ENCODE measurements around the gene DFFB. TPM values are rescaled to one million over a fixed set of nuclear protein-coding genes. Genes with fewer than 3 reads are reported as not detected.

DFFB gene
- total and polyA plus RNA-seq, 9 of the 15 experiments (the other 6 are each of a cell fraction or from before 2014, with no cell fraction given), result 2.3 to 15.8 (median 11.5) TPM

DNA sequence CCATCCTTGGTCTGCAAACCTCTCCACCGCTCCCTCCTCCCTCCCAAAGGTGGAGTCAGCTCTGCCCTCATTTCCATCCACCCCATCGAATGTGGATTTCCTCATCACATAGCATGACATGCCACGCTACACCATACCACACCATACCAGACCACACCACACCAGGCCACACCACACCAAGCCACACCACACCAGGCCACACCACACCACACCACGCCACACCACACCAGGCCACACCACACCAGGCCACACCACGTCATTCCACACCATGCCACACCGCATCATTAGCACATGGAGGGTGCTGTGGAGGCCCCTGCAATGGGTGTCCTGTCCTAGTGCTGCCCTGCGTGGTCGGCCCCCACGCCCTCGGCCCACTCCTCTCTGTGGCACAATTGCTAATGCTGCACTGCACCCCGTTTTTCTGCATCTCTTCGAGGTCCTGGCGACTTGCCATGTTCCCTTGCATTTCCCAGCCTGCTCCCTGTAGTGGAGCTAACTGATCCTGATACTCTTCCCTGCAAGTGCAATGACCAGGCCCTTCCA, 11.3 kb downstream of the DFFB start (continued):
- TF ChIP-seq, protein P1, sequence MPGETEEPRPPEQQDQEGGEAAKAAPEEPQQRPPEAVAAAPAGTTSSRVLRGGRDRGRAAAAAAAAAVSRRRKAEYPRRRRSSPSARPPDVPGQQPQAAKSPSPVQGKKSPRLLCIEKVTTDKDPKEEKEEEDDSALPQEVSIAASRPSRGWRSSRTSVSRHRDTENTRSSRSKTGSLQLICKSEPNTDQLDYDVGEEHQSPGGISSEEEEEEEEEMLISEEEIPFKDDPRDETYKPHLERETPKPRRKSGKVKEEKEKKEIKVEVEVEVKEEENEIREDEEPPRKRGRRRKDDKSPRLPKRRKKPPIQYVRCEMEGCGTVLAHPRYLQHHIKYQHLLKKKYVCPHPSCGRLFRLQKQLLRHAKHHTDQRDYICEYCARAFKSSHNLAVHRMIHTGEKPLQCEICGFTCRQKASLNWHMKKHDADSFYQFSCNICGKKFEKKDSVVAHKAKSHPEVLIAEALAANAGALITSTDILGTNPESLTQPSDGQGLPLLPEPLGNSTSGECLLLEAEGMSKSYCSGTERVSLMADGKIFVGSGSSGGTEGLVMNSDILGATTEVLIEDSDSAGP (CRISPR knock-in tag; IDR thresholded peaks at IDR 0.05), result 0 out of 2 replicates have a peak, but pooled peaks have one; percentile 36
- TF ChIP-seq TEAD4 (IDR thresholded peaks at IDR 0.05; ENCODE audit: low read length) (no peak), TEAD4 (CRISPR knock-in tag; IDR thresholded peaks at IDR 0.05; ENCODE audit: borderline replicate concordance) (no peak), ZNF121 (CRISPR knock-in tag; conservative IDR thresholded peaks at IDR 0.05) (no peak)

DNA sequence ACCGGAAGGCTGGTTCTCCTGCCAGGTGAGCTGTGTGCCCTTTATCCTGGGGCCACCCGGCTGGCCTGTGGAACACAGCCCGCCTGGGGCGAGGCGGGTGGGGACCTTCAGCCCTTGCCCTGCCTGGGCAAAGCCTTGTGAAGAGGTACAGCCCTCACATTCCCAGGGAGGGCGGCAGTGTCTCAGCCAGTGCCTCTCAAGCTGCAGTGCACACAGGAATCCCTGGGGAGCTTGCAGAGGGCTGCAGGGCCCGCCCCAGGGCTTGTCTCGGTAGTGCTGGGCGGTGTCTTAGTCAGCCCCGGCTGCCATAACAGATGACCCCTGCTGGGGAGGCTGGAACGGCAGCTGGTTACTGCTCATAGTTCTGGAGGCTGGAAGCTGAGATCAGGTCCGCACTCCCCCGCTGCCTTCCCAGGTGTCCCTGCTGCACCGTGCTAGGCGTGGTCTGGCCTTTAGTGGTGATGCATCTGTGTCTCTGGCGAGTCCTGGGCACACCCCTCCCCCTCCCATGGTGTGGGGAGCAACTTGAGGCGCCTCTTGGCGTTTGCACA, 12.6 kb downstream of the DFFB start:
- 22% methylated on average over 18 of the region's 18 CpGs for WGBS (ENCODE audit: insufficient coverage, low coverage, missing lambda C conversion rate)
- ChIA-PET POLR2A (interaction anchor here (0.6 to 1.5 kb wide), 9 partner anchors 11 to 224 kb away, joined by 3 to 5 read pairs (median 3); no protein-coding TSS in a partner anchor), CTCF (ENCODE audit: low intra/inter-chr PET ratio) (interaction anchor here (2.0 kb wide), 1 partner anchor 12 kb away, joined by 6 read pairs; the partner anchor contains the start of genes CEP104 and DFFB)
- FAIRE-seq (peak; percentile 99), DNase-seq (ENCODE audit: extremely low read depth in 1 of 4, low spot score in 3 of 4) (peak; percentile 81 to 93 (median 86)), ATAC-seq (peak; percentile 100)
- BruUV-seq (replicated peaks), result no TSS peak
- in situ Hi-C loops (cut with MboI), result no loop called here
- Histone ChIP-seq H3K4me2 (ENCODE audit: insufficient read depth, low read length) (peak overlapping the region; percentile 46), H4K20me1 (replicated peaks; ENCODE audit: control insufficient read depth, insufficient read depth, low read length) (no peaks in the 10 kb centered on the region), H3K4me3 (no peak overlapping the region), H3K9me1 (ENCODE audit: control insufficient read depth, insufficient read depth, low read length) (no peaks in the 10 kb centered on the region), H3K27me3 (ENCODE audit: control insufficient read depth in 2 of 2, insufficient read depth in 2 of 2, low read length in 2 of 2) (no peaks in the 10 kb centered on the region), H3K4me1 (replicated peaks in 1 of 2; ENCODE audit: control insufficient read depth in 2 of 2, insufficient read depth in 2 of 2, low read length in 2 of 2) (peaks cover 17 to 32% of the 10 kb centered on the region in 2 experiments; a peak in 4 of 5 replicates), H2AFZ (ENCODE audit: low read depth, low read length) (peak overlapping the region; percentile 47; the same call in 1 of the 2 replicates), H3K36me3 (ENCODE audit: control insufficient read depth, insufficient read depth, low read length) (peaks cover 50% of the 10 kb centered on the region), H3K79me2 (ENCODE audit: control insufficient read depth, insufficient read depth, low read length) (no peaks in the 10 kb centered on the region), H3K9me3 (replicated peaks; ENCODE audit: control insufficient read depth, insufficient read depth, low read depth, low read length) (peaks cover 2% of the 10 kb centered on the region; the same call in 1 of the 2 replicates), H3K9ac (ENCODE audit: insufficient read depth in 1 of 2, low read depth in 2 of 2, low read length in 2 of 2) (peak overlapping the region in 1 of 2 experiments; percentile 81; a peak in 2 of 4 replicates), H3K27ac (ENCODE audit: extremely low read depth, low read depth, low read length) (no peak overlapping the region)
- intact Hi-C loops (cut with micrococcal nuclease), result loop anchor here (1.0 kb wide), 2 partner anchors 13 to 30 kb away; partner anchors contain the start of genes C1orf174, CEP104 and DFFB
- TF ChIP-seq, protein P2, sequence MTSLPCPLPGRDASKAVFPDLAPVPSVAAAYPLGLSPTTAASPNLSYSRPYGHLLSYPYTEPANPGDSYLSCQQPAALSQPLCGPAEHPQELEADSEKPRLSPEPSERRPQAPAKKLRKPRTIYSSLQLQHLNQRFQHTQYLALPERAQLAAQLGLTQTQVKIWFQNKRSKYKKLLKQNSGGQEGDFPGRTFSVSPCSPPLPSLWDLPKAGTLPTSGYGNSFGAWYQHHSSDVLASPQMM (CRISPR knock-in tag; IDR thresholded peaks at IDR 0.05), result no peak
- TF ChIP-seq SREBF1 (IDR thresholded peaks at IDR 0.05; ENCODE audit: borderline replicate concordance, low read depth, low read length) (no peak), TFAM (CRISPR knock-in tag; conservative IDR thresholded peaks at IDR 0.05) (no peak), ZBTB33 (CRISPR knock-in tag; IDR thresholded peaks at IDR 0.05) (peak; percentile 44; the same call in 1 of the 2 replicates), ZNF384 (IDR thresholded peaks at IDR 0.05; ENCODE audit: low read depth, low read length) (no peak), ZNF764 (CRISPR knock-in tag; IDR thresholded peaks at IDR 0.05; ENCODE audit: low read depth) (no peak)
- TF ChIP-seq, protein P3, sequence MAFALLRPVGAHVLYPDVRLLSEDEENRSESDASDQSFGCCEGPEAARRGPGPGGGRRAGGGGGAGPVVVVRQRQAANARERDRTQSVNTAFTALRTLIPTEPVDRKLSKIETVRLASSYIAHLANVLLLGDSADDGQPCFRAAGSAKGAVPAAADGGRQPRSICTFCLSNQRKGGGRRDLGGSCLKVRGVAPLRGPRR (CRISPR knock-in tag; IDR thresholded peaks at IDR 0.05), result no peak
- TF ChIP-seq, protein P4, sequence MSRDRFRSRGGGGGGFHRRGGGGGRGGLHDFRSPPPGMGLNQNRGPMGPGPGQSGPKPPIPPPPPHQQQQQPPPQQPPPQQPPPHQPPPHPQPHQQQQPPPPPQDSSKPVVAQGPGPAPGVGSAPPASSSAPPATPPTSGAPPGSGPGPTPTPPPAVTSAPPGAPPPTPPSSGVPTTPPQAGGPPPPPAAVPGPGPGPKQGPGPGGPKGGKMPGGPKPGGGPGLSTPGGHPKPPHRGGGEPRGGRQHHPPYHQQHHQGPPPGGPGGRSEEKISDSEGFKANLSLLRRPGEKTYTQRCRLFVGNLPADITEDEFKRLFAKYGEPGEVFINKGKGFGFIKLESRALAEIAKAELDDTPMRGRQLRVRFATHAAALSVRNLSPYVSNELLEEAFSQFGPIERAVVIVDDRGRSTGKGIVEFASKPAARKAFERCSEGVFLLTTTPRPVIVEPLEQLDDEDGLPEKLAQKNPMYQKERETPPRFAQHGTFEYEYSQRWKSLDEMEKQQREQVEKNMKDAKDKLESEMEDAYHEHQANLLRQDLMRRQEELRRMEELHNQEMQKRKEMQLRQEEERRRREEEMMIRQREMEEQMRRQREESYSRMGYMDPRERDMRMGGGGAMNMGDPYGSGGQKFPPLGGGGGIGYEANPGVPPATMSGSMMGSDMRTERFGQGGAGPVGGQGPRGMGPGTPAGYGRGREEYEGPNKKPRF (IDR thresholded peaks at IDR 0.05; ENCODE audit: low read depth, low read length), result no peak

All from K562 (cell line).